HEK293T (cell line): Measurements from ENCODE around the gene ACER1.

Experiments used
- CTCF ChIA-PET: fragments of 350-600 bp; formaldehyde crosslinking; extraction: SDS; loops from one replicate; lab custom pipeline; 2021; ENCODE audit warnings: antibody characterized with exemption, inconsistent platforms; lab: Yijun Ruan, JAX
- POLR2A ChIA-PET: fragments of 350-600 bp; formaldehyde crosslinking; extraction: SDS; loops from one replicate; lab custom pipeline; 2020; ENCODE audit warnings: antibody characterized with exemption, inconsistent platforms; lab: Yijun Ruan, JAX
- DNase-seq: peaks from one replicate; pipeline ENCODE4 v3.0.0; 2012; ENCODE audit warnings: mixed read lengths; ENCODE audit errors: extremely low spot score
- ARNT ChIP-seq: fragments of 450-650 bp; IDR thresholded peaks from 2 replicates; pipeline ENCODE4 v1.6.1; 2017; ENCODE audit warnings: mild to moderate bottlenecking
- BHLHE40 ChIP-seq: fragments of 450-650 bp; IDR thresholded peaks from 2 replicates; pipeline ENCODE4 v1.6.1; 2016; ENCODE audit warnings: mild to moderate bottlenecking, moderate library complexity, borderline replicate concordance
- CTBP1 ChIP-seq: fragments of 450-650 bp; IDR thresholded peaks from 2 replicates; pipeline ENCODE4 v1.6.1; 2016; ENCODE audit warnings: borderline replicate concordance
- ELF4 ChIP-seq: fragments of 450-650 bp; IDR thresholded peaks from 2 replicates; pipeline ENCODE4 v1.6.1; 2017; ENCODE audit warnings: antibody characterized with exemption
- FOXA1 ChIP-seq: fragments of 450-650 bp; IDR thresholded peaks from 2 replicates; pipeline ENCODE4 v1.6.1; 2016; ENCODE audit warnings: mild to moderate bottlenecking
- FOXK2 ChIP-seq: fragments of 450-650 bp; IDR thresholded peaks from 2 replicates; pipeline ENCODE4 v1.6.1; 2016; ENCODE audit warnings: mild to moderate bottlenecking
- FOXM1 ChIP-seq: fragments of 450-650 bp; IDR thresholded peaks from 2 replicates; pipeline ENCODE4 v1.6.1; 2017; ENCODE audit warnings: mild to moderate bottlenecking, borderline replicate concordance
- HDGF ChIP-seq: fragments of 450-650 bp; IDR thresholded peaks from 2 replicates; pipeline ENCODE4 v1.6.1; 2017; ENCODE audit warnings: antibody characterized with exemption, borderline replicate concordance
- L3MBTL2 ChIP-seq: fragments of 450-650 bp; conservative IDR thresholded peaks from 2 replicates; pipeline ENCODE4 v1.6.1; 2016; ENCODE audit warnings: mild to moderate bottlenecking
- LEF1 ChIP-seq: fragments of 450-650 bp; IDR thresholded peaks from 2 replicates; pipeline ENCODE4 v1.6.1; 2017; ENCODE audit warnings: mild to moderate bottlenecking, borderline replicate concordance
- NFRKB ChIP-seq: fragments of 450-650 bp; IDR thresholded peaks from 2 replicates; pipeline ENCODE4 v1.6.1; 2016; ENCODE audit warnings: mild to moderate bottlenecking, moderate library complexity
- SP1 ChIP-seq: fragments of 450-650 bp; IDR thresholded peaks from 2 replicates; pipeline ENCODE4 v1.6.1; 2017
- SUZ12 ChIP-seq: fragments of 450-650 bp; IDR thresholded peaks from 2 replicates; pipeline ENCODE4 v1.6.1; 2016; ENCODE audit warnings: mild to moderate bottlenecking
- TARDBP ChIP-seq: fragments of 450-650 bp; IDR thresholded peaks from 2 replicates; pipeline ENCODE4 v1.6.1; 2016
- ZNF384 ChIP-seq: fragments of 450-650 bp; IDR thresholded peaks from 2 replicates; pipeline ENCODE4 v1.6.1; 2016
- TF ChIP-seq, protein P1 (sequence below): fragments of 450-650 bp; IDR thresholded peaks from 2 replicates; pipeline ENCODE4 v1.6.1; 2016

ACER1 gene

DNA sequence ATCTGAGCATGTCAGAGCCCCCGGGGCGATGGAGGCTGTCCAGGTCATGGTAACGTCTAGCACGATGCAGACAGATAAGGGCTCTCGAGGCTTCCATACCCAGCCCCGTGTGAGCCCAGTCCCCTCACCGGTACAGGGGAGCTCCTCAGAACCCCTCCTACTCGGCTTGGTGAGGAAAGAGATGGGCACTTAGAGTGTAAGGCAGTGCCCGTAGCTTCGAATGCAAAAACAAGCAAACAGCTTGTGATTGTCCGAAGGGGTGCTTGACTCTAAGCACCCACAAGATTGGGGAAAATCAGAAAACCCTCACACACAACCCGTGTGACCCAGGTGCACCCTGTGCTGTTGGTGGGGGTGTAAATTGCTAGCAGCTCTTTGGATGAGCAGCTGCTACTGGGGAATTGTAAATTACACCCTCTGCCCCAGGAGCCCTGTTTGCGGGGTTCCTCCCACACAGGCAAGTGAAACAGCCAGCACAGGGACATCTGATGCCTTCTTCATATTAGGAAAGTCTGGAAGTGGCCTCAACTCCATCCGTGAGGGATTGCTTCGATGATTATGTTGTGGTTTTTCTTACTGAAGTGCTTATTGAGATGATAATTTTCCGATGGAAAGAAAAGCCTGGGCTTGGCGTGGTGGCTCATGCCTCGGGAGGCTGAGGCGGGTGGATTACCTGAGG, 43.2 kb upstream of the ACER1 start:
- TF ChIP-seq ELF4 (no peak), LEF1 (no peak), ARNT (no peak), L3MBTL2 (no peak), TARDBP (no peak), FOXK2 (no peak), NFRKB (no peak), FOXA1 (no peak), HDGF (no peak), SP1 (no peak), BHLHE40 (no peak), ZNF384 (no peak), SUZ12 (no peak), CTBP1 (no peak), FOXM1 (no peak)
- TF ChIP-seq, protein P1, sequence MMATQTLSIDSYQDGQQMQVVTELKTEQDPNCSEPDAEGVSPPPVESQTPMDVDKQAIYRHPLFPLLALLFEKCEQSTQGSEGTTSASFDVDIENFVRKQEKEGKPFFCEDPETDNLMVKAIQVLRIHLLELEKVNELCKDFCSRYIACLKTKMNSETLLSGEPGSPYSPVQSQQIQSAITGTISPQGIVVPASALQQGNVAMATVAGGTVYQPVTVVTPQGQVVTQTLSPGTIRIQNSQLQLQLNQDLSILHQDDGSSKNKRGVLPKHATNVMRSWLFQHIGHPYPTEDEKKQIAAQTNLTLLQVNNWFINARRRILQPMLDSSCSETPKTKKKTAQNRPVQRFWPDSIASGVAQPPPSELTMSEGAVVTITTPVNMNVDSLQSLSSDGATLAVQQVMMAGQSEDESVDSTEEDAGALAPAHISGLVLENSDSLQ: no peak
- POLR2A ChIA-PET: interaction anchor here (1.0 kb wide), 1 partner anchor 15 kb away, joined by 3 read pairs; the partner anchor contains the start of gene CLPP
- no peak for DNase-seq
- CTCF ChIA-PET: interaction anchor here (1.0 kb wide), 1 partner anchor 158 kb away, joined by 3 read pairs; no protein-coding TSS in a partner anchor

DNA sequence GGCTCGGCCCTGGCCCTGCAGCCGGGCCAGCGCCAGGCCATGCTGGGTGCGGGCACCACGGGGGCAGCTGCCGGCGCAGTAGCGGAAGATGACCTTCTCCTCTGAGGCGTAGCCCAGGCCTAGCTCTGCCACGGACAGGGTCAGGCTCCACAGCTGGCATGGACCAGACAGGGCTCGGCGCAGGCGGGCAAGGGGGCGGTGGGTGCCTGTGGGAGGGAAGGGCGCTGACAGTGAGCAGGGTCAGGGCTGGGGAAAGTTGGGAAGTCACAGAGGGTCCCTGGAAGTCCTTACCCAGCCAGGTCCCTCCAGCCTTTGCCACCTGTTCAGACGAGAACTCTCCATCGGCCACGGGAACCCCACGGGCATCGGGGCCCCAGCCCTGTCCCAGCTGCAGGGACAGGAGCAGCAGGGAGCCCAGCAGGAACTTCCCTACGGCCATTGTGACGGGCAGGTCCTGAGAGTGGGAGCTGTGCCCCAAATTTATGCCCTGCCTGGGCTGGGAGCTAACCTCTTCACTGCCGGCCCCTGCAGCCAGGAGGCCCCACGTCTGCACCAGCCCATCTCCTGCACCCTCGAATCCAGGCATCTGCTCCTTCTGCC, 42.1 kb upstream of the ACER1 start, which contains the start of gene PSPN:
TSS of gene PSPN (minus strand) at position 523 of the 600 bp plus-strand sequence. CDS start at position 439, 84 bp downstream.
- TF ChIP-seq SUZ12 (no peak), LEF1 (no peak), SP1 (no peak), FOXK2 (no peak), TARDBP (no peak), NFRKB (no peak), CTBP1 (no peak), FOXM1 (no peak), FOXA1 (no peak), HDGF (no peak), ZNF384 (no peak), L3MBTL2 (no peak), BHLHE40 (no peak)
- TF ChIP-seq, protein P1: no peak
- ChIA-PET CTCF (no interaction called here), POLR2A (interaction anchor here (0.8 to 1.0 kb wide), 2 partner anchors 14 kb away, joined by 3 to 4 read pairs; partner anchors contain the start of gene CLPP)
- no peak for DNase-seq

DNA sequence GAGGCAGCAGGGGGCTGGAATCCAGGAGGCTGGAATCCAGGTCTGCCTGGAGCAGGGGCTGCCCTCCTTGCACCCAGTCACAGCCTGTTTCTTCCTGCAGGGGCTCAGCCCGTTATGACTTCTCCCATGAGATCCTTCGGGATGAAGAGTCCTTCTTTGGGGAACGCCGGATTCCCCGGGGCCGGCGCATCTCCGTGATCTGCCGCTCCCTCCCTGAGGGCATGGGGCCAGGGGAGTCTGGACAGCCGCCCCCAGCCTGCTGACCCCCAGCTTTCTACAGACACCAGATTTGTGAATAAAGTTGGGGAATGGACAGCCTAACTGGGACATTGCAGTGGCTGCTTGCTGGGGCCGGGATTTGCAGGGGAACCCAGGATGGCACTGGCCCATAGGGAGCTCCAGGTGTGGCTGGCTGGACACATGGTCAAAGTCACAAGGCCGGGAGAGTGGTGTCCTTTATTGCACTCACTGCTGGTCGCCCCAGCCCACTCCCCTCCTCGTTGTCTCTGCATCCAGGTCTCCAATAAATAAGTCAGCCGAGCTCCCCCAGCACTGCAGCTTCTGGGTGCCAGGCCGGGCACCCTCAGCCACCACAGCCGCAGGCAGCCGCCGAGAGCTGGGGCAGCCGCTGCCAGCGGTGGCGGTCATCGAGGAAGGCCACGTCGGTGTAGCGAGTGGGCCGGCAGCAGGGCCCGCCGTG, 41.4 kb upstream of the ACER1 start:
- CTCF ChIA-PET: no interaction called here
- no peak for DNase-seq
- TF ChIP-seq ZNF384: no peak
- TF ChIP-seq HDGF: no peak
- TF ChIP-seq, protein P1: no peak
- no peak for TF ChIP-seq NFRKB
- no peak for TF ChIP-seq SP1
- no peak for TF ChIP-seq BHLHE40
- TF ChIP-seq FOXK2: no peak
- no peak for TF ChIP-seq LEF1
- no peak for TF ChIP-seq L3MBTL2
- no peak for TF ChIP-seq ARNT
- POLR2A ChIA-PET: interaction anchor here (0.8 to 3.0 kb wide), 2 partner anchors 14 to 18 kb away, joined by 4 to 20 read pairs; partner anchors contain the start of genes CLPP and GTF2F1

DNA sequence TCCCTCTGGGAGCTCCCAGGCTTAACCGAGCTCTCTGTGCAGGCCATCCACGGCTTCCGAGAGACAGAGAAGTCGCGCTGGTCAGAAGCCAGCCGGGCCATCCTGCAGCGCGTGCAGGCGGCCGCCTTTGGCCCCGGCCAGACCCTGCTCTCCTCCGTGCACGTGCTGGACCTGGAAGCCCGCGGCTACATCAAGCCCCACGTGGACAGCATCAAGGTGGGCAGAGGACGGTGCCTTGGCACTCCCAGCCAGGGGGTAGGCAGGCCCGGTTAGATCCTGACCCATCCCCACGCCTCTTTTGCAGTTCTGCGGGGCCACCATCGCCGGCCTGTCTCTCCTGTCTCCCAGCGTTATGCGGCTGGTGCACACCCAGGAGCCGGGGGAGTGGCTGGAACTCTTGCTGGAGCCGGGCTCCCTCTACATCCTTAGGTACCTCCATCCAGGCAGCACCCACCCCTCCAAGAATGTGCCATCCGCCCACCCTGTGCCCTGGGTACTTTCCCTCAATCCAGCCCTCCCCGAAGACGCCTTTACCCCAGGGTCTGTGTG, 40.8 kb upstream of the ACER1 start:
- TF ChIP-seq ZNF384: no peak
- TF ChIP-seq ELF4: no peak
- no peak for TF ChIP-seq L3MBTL2
- TF ChIP-seq HDGF: no peak
- no peak for TF ChIP-seq LEF1
- TF ChIP-seq, protein P1: no peak
- no peak for TF ChIP-seq FOXA1
- no peak for TF ChIP-seq ARNT
- TF ChIP-seq CTBP1: no peak
- no peak for TF ChIP-seq TARDBP
- TF ChIP-seq BHLHE40: no peak
- TF ChIP-seq FOXM1: no peak
- TF ChIP-seq FOXK2: no peak
- no peak for TF ChIP-seq NFRKB
- ChIA-PET CTCF (no interaction called here), POLR2A (interaction anchor here (3.0 to 3.4 kb wide), 2 partner anchors 12 to 19 kb away, joined by 20 to 50 read pairs; partner anchors contain the start of genes CLPP and GTF2F1)

More for the DNA sequence above, 40.8 kb upstream of the ACER1 start:
- no peak for DNase-seq
